Iris pigment epithelial cell (primary cell): ENCODE data around the gene PRDX3.
"Not testable (repeated sequence)": the region's sequence is repeated elsewhere in the genome, so short reads cannot be mapped to it uniquely, and the experiment has no call there.

Experiments used
- DNase-seq: peaks from one replicate; pipeline ENCODE4 v3.0.0-alpha.2; 2011; ENCODE audit warnings: low read depth

PRDX3 gene

GRCh38 chr10:119206603-119207365, 28.2 kb upstream of the PRDX3 start:
- peak; percentile 79 for DNase-seq

- no peak for DNase-seq
Measured at GRCh38 chr10:119205894-119206602, 27.4 kb upstream of the PRDX3 start.

GRCh38 chr10:119203006-119203405, 24.4 kb upstream of the PRDX3 start:
- DNase-seq: peak; percentile 76

DNA sequence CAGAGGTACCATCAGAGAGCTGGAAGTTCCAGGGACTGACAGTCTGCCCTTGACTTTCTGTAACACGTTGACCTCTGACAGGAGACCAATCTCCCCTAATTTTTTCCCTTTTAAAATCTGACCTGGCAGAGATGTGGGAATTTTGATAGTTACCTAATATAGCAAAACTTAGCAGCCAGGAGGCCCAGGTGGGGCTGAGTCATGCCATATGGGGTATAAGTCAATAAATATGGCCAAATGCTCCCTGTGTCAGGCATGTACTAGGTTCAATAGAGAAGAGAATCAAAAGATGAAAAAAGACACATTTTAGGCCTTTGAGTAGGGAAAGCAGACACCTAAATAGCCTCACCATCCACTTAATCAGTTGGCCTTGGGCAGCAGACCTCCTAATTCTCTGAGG, 22.6 kb upstream of the PRDX3 start:
- no peak for DNase-seq

DNA sequence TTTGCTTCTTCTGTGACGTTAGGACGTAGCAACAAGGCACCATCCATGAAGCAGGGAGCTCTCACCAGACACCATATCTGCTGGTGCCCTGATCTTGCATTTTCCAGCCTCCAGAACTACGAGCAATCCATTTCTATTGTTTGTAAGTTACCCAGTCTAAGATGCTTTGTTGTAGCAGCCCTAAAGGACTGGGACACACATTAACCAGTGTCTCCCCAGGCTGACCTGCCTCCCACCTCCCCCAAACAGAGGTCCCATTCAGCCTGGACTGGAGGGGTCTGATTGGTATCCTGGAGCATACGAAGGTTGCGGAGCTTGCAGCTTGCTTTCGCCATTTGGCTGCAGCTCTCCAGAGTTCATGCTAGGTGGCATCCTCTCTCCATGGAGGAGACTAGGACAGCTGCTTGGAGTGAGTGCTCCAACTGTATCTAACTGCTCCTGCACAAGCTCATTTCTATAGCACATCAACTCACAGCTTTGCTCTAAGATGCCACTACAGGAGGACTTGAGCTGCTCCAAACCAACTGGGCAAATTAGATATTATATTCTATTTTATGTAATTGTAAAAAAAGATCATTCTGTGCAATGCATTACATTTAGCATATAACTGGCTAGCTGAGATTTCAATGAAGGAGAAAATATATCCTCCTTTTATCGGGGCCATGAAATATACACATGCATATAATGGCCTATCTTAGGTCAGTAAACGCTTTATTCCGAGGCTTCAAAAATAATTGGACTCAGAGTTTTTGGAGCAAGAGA, 20.8 kb upstream of the PRDX3 start:
- peak; percentile 89 for DNase-seq

DNA sequence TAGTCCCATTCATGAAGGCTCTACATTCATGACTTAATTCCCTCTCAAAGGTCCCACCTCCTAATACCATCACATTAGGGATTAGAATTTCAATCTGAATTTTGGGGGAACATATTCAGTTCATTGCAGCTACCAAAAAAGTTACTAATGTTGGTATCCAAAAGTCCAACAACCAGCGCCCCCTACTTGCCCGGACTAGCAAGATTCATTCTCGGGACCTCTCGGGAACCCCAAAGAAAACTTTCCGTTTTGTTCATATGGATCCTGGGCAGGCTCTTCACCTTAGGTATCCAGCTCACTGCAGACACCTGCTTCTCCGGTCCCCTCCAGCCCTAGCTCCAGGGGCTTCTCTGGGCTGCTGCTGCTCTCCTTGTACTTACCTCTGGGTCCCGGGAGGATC, 19.8 kb upstream of the PRDX3 start:
- no peak for DNase-seq

- DNase-seq: peak; percentile 76
Measured at GRCh38 chr10:119197921-119198320, 19.3 kb upstream of the PRDX3 start.

GRCh38 chr10:119191881-119192280, 13.3 kb upstream of the PRDX3 start:
- DNase-seq: no peak

GRCh38 chr10:119190954-119191785, 12.6 kb upstream of the PRDX3 start:
- DNase-seq: no peak

DNA sequence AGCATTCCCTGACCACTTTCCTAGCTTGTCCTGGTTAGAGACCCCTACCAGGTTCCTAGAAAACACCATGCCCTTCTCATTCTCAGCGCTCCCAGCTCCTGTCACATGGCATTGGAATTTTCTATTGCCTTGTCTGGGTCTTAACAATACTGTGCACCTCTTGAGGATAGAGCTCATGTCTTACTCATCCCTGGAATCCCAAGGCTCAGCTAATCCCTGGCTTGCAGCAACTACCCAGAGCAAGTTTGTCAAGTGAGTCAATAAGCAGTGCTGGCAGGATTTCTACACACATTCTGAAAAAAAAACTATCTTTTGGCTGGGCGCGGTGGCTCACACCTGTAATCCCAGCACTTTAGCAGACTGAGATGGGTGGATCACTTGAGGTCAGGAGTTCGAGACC, 11.7 kb upstream of the PRDX3 start:
- DNase-seq: peak; percentile 99

DNA sequence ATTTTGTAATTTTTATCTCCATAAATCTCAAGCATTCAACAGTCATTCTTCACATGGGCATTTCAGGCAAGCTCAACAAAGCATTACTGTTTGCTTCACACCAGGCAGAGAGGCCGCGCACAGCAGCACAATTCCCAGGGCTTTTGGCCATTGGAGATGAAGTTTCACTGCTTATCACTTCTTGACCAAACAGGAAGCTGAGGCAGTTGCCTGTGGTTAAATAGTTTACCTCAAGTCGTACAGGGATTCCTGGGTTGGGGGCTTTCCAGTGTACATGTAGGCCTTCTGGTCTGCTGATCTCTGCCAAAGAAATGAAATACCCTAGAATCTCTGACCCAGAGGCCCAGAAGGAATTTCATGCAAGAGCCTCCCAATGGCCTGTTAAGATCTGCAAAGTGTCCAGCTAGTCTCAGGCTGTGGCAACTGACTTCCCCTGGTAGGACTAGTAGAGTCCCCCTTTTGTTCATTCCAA, 11.2 kb upstream of the PRDX3 start:
- DNase-seq: peak; percentile 98

GRCh38 chr10:119183664-119184412, 5.2 kb upstream of the PRDX3 start:
- DNase-seq: no peak

- DNase-seq: not testable (repeated sequence)
Measured at GRCh38 chr10:119180850-119181400, 2.3 kb upstream of the PRDX3 start.

- DNase-seq: peak; percentile 38
Measured at GRCh38 chr10:119177708-119178371, 772 bp downstream of the PRDX3 start.

- DNase-seq: peak; percentile 69
Measured at GRCh38 chr10:119176166-119176565, 2.4 kb downstream of the PRDX3 start.

- no peak for DNase-seq
Measured at GRCh38 chr10:119174109-119174508, 4.5 kb downstream of the PRDX3 start.

DNA sequence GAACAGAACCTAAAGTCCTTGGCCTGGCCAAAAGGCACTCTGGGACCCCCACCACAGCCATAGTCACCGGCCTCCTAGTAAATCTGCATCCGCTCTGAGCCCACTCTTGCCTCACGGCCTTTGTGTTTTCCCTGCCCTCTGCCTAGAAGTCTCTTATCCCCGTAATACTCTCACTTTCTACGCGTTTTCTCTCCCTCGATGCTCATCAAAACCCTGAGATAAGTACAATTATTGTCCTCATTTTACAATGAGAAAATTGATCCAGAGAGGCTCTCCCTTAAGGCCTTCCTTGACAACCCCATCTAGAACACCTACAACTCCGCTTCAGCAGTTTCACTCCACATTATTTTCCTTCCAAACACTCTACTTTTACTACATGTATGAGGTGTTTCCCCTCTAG, 11.6 kb downstream of the PRDX3 start:
- DNase-seq: no peak

DNA sequence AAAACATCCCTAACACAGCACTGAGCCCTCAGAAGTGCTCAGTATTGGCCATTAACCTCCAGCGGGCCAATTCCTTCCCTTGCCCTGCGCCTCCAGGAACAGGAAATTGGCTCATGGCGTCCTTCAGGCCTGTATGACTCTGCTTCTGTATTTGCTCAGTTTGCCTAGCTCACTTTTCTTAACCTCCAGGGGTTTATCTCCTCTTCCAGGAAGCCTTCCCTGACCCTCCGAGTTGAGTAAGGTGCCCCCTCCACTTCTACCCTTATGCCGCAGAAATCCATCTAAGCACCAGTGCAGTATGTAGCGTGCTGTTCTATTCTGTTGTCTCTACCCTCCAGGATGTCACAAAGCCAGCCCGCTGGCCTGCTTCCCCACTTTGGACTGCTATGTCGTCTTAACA, 12.0 kb downstream of the PRDX3 start:
- DNase-seq: no peak

DNA sequence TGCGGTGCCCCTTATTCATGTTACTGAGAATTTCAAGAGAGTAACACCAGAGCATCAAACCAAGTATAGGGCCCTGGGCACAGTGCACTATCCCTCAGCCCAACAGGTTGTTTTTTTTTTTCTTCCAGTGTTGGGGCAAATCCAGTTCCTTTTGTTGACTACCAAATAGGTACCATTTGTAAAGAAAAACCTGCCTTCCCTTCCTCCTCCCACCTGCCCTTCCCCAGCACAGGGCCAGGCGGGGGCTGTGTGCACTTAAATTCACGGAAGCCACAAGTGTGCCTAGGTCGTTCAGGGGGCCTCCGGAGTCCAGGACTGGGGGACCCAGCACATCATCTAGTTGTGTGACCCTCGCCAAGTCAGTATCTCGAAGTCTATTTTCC, 12.5 kb downstream of the PRDX3 start:
- DNase-seq: no peak
